Ishikawa (cell line): Measurements from ENCODE around the gene SRP54.
A peak's percentile ranks its signal among the peaks of the same experiment; 100 is the strongest.

Experiments
- CEBPB ChIP-seq: IDR thresholded peaks from 2 replicates; pipeline ENCODE4 v1.6.1; 2012
- CREB1 ChIP-seq: IDR thresholded peaks from 2 replicates; pipeline ENCODE4 v1.6.1; 2012; ENCODE audit warnings: low read depth
- EGR1 ChIP-seq: IDR thresholded peaks from 2 replicates; pipeline ENCODE4 v1.6.1; 2012
- EP300 ChIP-seq: IDR thresholded peaks from 2 replicates; pipeline ENCODE4 v1.6.1; 2012; ENCODE audit warnings: borderline replicate concordance
- FOXM1 ChIP-seq: IDR thresholded peaks from 2 replicates; pipeline ENCODE4 v1.6.1; 2012; ENCODE audit warnings: low read depth, borderline replicate concordance
- MAX ChIP-seq: IDR thresholded peaks from 2 replicates; pipeline ENCODE4 v1.6.1; 2012
- NFIC ChIP-seq: IDR thresholded peaks from 2 replicates; pipeline ENCODE4 v1.6.1; 2012
- RAD21 ChIP-seq: IDR thresholded peaks from 2 replicates; pipeline ENCODE4 v1.6.1; 2012; ENCODE audit warnings: low read depth
- REST ChIP-seq: IDR thresholded peaks from 2 replicates; pipeline ENCODE4 v1.6.1; 2012; ENCODE audit warnings: low read depth, mild to moderate bottlenecking
- TAF1 ChIP-seq: IDR thresholded peaks from 2 replicates; pipeline ENCODE4 v1.6.1; 2012; ENCODE audit warnings: low read depth, mild to moderate bottlenecking
- TCF12 ChIP-seq: IDR thresholded peaks from 2 replicates; pipeline ENCODE4 v1.6.1; 2012; ENCODE audit warnings: low read depth
- TEAD4 ChIP-seq: IDR thresholded peaks from 2 replicates; pipeline ENCODE4 v1.6.1; 2012
- USF1 ChIP-seq: IDR thresholded peaks from 2 replicates; pipeline ENCODE4 v1.6.1; 2012
- YY1 ChIP-seq: IDR thresholded peaks from 2 replicates; pipeline ENCODE4 v1.6.1; 2012; ENCODE audit warnings: low read depth
- ZBTB7A ChIP-seq: IDR thresholded peaks from 2 replicates; pipeline ENCODE4 v1.6.1; 2012; ENCODE audit warnings: low read depth

Gene SRP54

GRCh38 chr14:34971801-34972200 lies 11.0 kb upstream of the SRP54 start:
- TF ChIP-seq MAX: no peak
- no peak for TF ChIP-seq NFIC

DNA sequence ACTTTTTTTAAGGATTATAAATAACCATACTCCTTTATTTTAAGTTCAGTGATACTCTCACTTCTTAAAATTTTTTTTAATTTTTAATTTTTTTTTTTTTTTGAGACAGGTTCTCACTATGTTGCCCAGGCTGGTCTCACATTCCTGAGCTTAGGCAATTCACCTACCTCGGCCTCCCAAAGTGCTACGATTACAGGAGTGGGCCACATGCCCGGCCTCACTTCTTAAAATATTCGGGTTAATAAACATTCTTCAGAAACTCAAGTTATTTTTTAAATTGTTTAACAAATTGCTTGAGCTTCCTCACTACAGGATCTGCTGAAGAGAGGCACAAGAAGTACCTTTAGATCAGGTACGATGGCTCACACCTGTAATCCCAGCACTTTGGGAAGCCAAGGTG lies 4.3 kb upstream of the SRP54 start:
- TF ChIP-seq EGR1 (no peak), TAF1 (no peak), ZBTB7A (no peak), REST (no peak), USF1 (no peak), NFIC (no peak), RAD21 (no peak), TCF12 (no peak), CEBPB (no peak), EP300 (no peak), YY1 (no peak), FOXM1 (no peak), TEAD4 (no peak), MAX (no peak), CREB1 (no peak)

GRCh38 chr14:34980337-34980900 lies 2.4 kb upstream of the SRP54 start:
- TF ChIP-seq REST (no peak), EGR1 (no peak), TEAD4 (no peak), RAD21 (no peak), TCF12 (no peak), EP300 (no peak), TAF1 (no peak), NFIC (no peak), MAX (no peak), CREB1 (no peak), FOXM1 (no peak), USF1 (no peak), ZBTB7A (no peak)

- no peak for TF ChIP-seq EP300
- 0 out of 2 replicates have a peak, but pooled peaks have one; percentile 44 for TF ChIP-seq ZBTB7A
- TF ChIP-seq RAD21: no peak
- TF ChIP-seq TCF12: no peak
- TF ChIP-seq NFIC: no peak
These were observed 910 bp upstream of the SRP54 start for GRCh38 chr14:34981743-34982420.

GRCh38 chr14:34983148-34983760 lies 462 bp downstream of the SRP54 start:
- TF ChIP-seq TEAD4 (no peak), EGR1 (no peak), CEBPB (no peak), TCF12 (no peak), MAX (no peak), ZBTB7A (no peak), USF1 (no peak), TAF1 (no peak), YY1 (no peak), RAD21 (no peak), CREB1 (no peak), REST (no peak)
